GM12875 (cell line): Measurements from ENCODE around the gene CA14.

ENCODE experiments used
- H3K4me3 ChIP-seq: one replicate; pipeline ENCODE4 v1.5.1; 2011; ENCODE audit warnings: low read depth, low read length, control low read depth
- CTCF ChIP-seq: IDR thresholded peaks from 2 replicates; pipeline ENCODE4 v1.5.1; 2011; ENCODE audit warnings: low read depth, mild to moderate bottlenecking, control low read depth, inconsistent platforms, low read length, moderate library complexity, borderline replicate concordance; ENCODE audit not compliant: insufficient read depth

CA14 gene

GRCh38 chr1:150262388-150263320, 5.1 kb downstream of the CA14 start:
- no peak for TF ChIP-seq CTCF
- no peak overlapping the region for H3K4me3 ChIP-seq

GRCh38 chr1:150263549-150263948, 6.0 kb downstream of the CA14 start:
- TF ChIP-seq CTCF = no peak
- H3K4me3 ChIP-seq = no peak overlapping the region

GRCh38 chr1:150267896-150268295, 10.3 kb downstream of the CA14 start:
- no peak for TF ChIP-seq CTCF
- peak overlapping the region; percentile 96 for H3K4me3 ChIP-seq

GRCh38 chr1:150268340-150268704, 10.7 kb downstream of the CA14 start:
- peak overlapping the region; percentile 96 for H3K4me3 ChIP-seq
- no peak for TF ChIP-seq CTCF

GRCh38 chr1:150268705-150269403, 11.3 kb downstream of the CA14 start, which contains the start of gene APH1A:
Gene APH1A (minus strand): TSS chr1:150269016. CDS start chr1:150268810, 206 bp downstream.
- H3K4me3 ChIP-seq = peak within 1 kb of the TSS; percentile 96
- no peak for TF ChIP-seq CTCF

- peak overlapping the region; percentile 96 for H3K4me3 ChIP-seq
- no peak for TF ChIP-seq CTCF
These were observed 11.9 kb downstream of the CA14 start for GRCh38 chr1:150269451-150269850.
